H1 (cell line): ENCODE measurements around the gene PKD1. TPM values are rescaled to one million over a fixed set of nuclear protein-coding genes. Genes with fewer than 3 reads are reported as not detected.

Experiments used
- CTCF ChIA-PET: fragments of 300-600 bp; sonication (Branson Sonifier 250); formaldehyde crosslinking; loops from one replicate; lab custom pipeline; 2021; ENCODE audit not compliant: partially characterized antibody; lab: Charles Lee
- POLR2A ChIA-PET: fragments of 300-600 bp; sonication (Branson Sonifier 250); formaldehyde crosslinking; loops from one replicate; lab custom pipeline; 2021; ENCODE audit warnings: inconsistent platforms; ENCODE audit not compliant: partially characterized antibody; lab: Charles Lee
- DNase-seq, 2 experiments: peaks; one replicate each; pipeline versions ENCODE4 v3.0.0 to v3.0.0-alpha.2; 2010 to 2022; ENCODE audit warnings: low spot score in 2 of 2, low read depth in 1 of 2, mixed read lengths in 1 of 2
- FAIRE-seq: peaks from 2 replicates; lab custom pipeline; 2011; peaks lifted over from hg19 to GRCh38; lab: Jason Lieb, UNC
- H2AFZ ChIP-seq: 2 replicates; pipeline ENCODE4 v1.8.1; 2012; ENCODE audit warnings: low read length, inconsistent platforms
- H2AK5ac ChIP-seq: 2 replicates; pipeline ENCODE4 v1.6.1; 2013; ENCODE audit warnings: low read depth, low read length
- H2BK120ac ChIP-seq: replicated peaks from 2 replicates; pipeline ENCODE3; 2013; ENCODE audit warnings: low read depth, low read length, inconsistent platforms
- H2BK12ac ChIP-seq: 2 replicates; pipeline ENCODE4 v1.6.1; 2013; ENCODE audit warnings: low read depth, low read length
- H2BK15ac ChIP-seq: 2 replicates; pipeline ENCODE4 v1.6.1; 2013; ENCODE audit warnings: low read length
- H2BK20ac ChIP-seq: 2 replicates; pipeline ENCODE4 v1.6.1; 2013; ENCODE audit warnings: low read length
- H2BK5ac ChIP-seq: 2 replicates; pipeline ENCODE4 v1.6.1; 2013; ENCODE audit warnings: low read depth, low read length
- H3K14ac ChIP-seq: 2 replicates; pipeline ENCODE4 v1.6.1; 2013; ENCODE audit warnings: inconsistent platforms; ENCODE audit not compliant: insufficient read length
- H3K18ac ChIP-seq: 2 replicates; pipeline ENCODE4 v1.6.1; 2013; ENCODE audit warnings: low read length; ENCODE audit errors: extremely low read depth
- H3K23ac ChIP-seq: 2 replicates; pipeline ENCODE4 v1.6.1; 2013; ENCODE audit warnings: inconsistent platforms; ENCODE audit not compliant: insufficient read length
- H3K23me2 ChIP-seq: 2 replicates; pipeline ENCODE4 v1.6.1; 2013; ENCODE audit warnings: low read depth, low read length
- H3K27ac ChIP-seq: 2 replicates; pipeline ENCODE4 v1.6.1; 2011; ENCODE audit warnings: low read depth, low read length, inconsistent platforms
- H3K27me3 ChIP-seq, 4 experiments: replicated peaks in 1 of 4; 1 replicate in 1 of 4; 2 replicates in 3 of 4; pipeline versions ENCODE4 v1.6.1 to v1.8.1; 2011 to 2013; ENCODE audit warnings: low read length in 3 of 4, mild to moderate bottlenecking in 3 of 4, inconsistent platforms in 2 of 4, mixed read lengths in 2 of 4, moderate library complexity in 1 of 4; ENCODE audit not compliant: control insufficient read depth in 3 of 4, insufficient read depth in 3 of 4; ENCODE audit errors: extremely low read depth in 1 of 4
- H3K36me3 ChIP-seq, 4 experiments: 2 replicates each; pipeline versions ENCODE4 v1.6.1 to v1.8.1; 2011 to 2013; ENCODE audit warnings: mild to moderate bottlenecking in 4 of 4, low read length in 3 of 4, moderate library complexity in 2 of 4, control low read depth in 1 of 4, inconsistent platforms in 1 of 4; ENCODE audit not compliant: insufficient read depth in 4 of 4, control insufficient read depth in 2 of 4
- H3K4ac ChIP-seq: replicated peaks from 2 replicates; pipeline ENCODE3; 2013; ENCODE audit warnings: low read length, low read depth, mixed read lengths, inconsistent platforms; ENCODE audit not compliant: insufficient read length
- H3K4me1 ChIP-seq, 4 experiments: replicated peaks in 1 of 4; 1 replicate in 1 of 4; 2 replicates in 3 of 4; pipeline versions ENCODE4 v1.6.1 to v1.8.1; 2011 to 2013; ENCODE audit warnings: low read length in 3 of 4, inconsistent platforms in 2 of 4, mixed read lengths in 1 of 4; ENCODE audit not compliant: insufficient read depth in 4 of 4, control insufficient read depth in 3 of 4
- H3K4me2 ChIP-seq, 2 experiments: 2 replicates each; pipeline versions ENCODE4 v1.6.1 to v1.8.1; 2011 to 2013; ENCODE audit warnings: low read depth in 2 of 2, low read length in 2 of 2, control low read depth in 1 of 2, inconsistent platforms in 1 of 2, mild to moderate bottlenecking in 1 of 2; ENCODE audit not compliant: insufficient read depth in 1 of 2
- H3K4me3 ChIP-seq, 4 experiments: fragments of 200-600, 300-600 bp in 1 of 4; sonication (generic), shearing (Covaris generic), sonication (Bioruptor Twin) in 1 of 4; 2 replicates each; pipeline versions ENCODE4 v1.5.1 to v1.8.1; 2011 to 2016; ENCODE audit warnings: low read length in 4 of 4, low read depth in 3 of 4, control low read depth in 2 of 4, inconsistent platforms in 2 of 4, mild to moderate bottlenecking in 2 of 4, mixed read lengths in 1 of 4, moderate library complexity in 1 of 4; ENCODE audit not compliant: insufficient read depth in 2 of 4; ENCODE audit errors: extremely low read depth in 1 of 4
- H3K56ac ChIP-seq: replicated peaks from 2 replicates; pipeline ENCODE3; 2013; ENCODE audit warnings: low read depth, mild to moderate bottlenecking, mixed read lengths, low read length, inconsistent platforms; ENCODE audit not compliant: insufficient read length
- H3K79me1 ChIP-seq: 2 replicates; pipeline ENCODE4 v1.6.1; 2013; ENCODE audit warnings: low read depth, low read length, control low read depth
- H3K79me2 ChIP-seq, 2 experiments: 2 replicates each; pipeline versions ENCODE4 v1.6.1 to v1.8.1; 2012 to 2013; ENCODE audit warnings: low read length in 2 of 2, mild to moderate bottlenecking in 2 of 2, inconsistent platforms in 1 of 2; ENCODE audit not compliant: insufficient read depth in 2 of 2, control insufficient read depth in 1 of 2
- H3K9ac ChIP-seq, 4 experiments: replicated peaks in 1 of 4; 1 replicate in 1 of 4; 2 replicates in 3 of 4; pipeline versions ENCODE4 v1.6.1 to v1.8.1; 2011 to 2013; ENCODE audit warnings: low read depth in 3 of 4, low read length in 3 of 4, control low read depth in 2 of 4, mild to moderate bottlenecking in 2 of 4, moderate library complexity in 2 of 4, inconsistent platforms in 1 of 4; ENCODE audit errors: extremely low read depth in 1 of 4
- H3K9me3 ChIP-seq, 2 experiments: 2 replicates each; pipeline versions ENCODE4 v1.6.1 to v1.8.1; 2012 to 2013; ENCODE audit warnings: mild to moderate bottlenecking in 2 of 2, moderate library complexity in 2 of 2, control low read depth in 1 of 2, inconsistent platforms in 1 of 2, low read depth in 1 of 2, low read length in 1 of 2, mixed read lengths in 1 of 2; ENCODE audit not compliant: insufficient read depth in 2 of 2
- H4K20me1 ChIP-seq, 2 experiments: replicated peaks in 1 of 2; 2 replicates each; pipeline versions ENCODE3 to v1.8.1; 2011 to 2013; ENCODE audit warnings: inconsistent platforms in 2 of 2, low read length in 2 of 2, mild to moderate bottlenecking in 1 of 2; ENCODE audit not compliant: insufficient read depth in 2 of 2, control insufficient read depth in 1 of 2
- H4K5ac ChIP-seq: 2 replicates; pipeline ENCODE4 v1.6.1; 2013; ENCODE audit warnings: low read length, low read depth, mixed read lengths, inconsistent platforms; ENCODE audit not compliant: insufficient read length
- H4K8ac ChIP-seq: 2 replicates; pipeline ENCODE4 v1.8.0; 2013; ENCODE audit warnings: mild to moderate bottlenecking, moderate library complexity, low read length, inconsistent platforms; ENCODE audit not compliant: insufficient read depth; ENCODE audit errors: extremely low read depth
- H4K91ac ChIP-seq: replicated peaks from 2 replicates; pipeline ENCODE3; 2013; ENCODE audit warnings: low read length, mixed read lengths, inconsistent platforms; ENCODE audit not compliant: insufficient read length
- ASH2L ChIP-seq: fragments of 200-600, 300-600 bp; sonication (generic); IDR thresholded peaks from one replicate; pipeline ENCODE4 v1.7.1; 2017; ENCODE audit warnings: low read length
- BACH1 ChIP-seq: IDR thresholded peaks from 2 replicates; pipeline ENCODE4 v1.6.1; 2012; ENCODE audit warnings: low read length, improper control_type of control experiment
- SP4 ChIP-seq: IDR thresholded peaks from 2 replicates; pipeline ENCODE4 v1.6.1; 2012; ENCODE audit warnings: low read length, inconsistent platforms
- WGBS, 2 experiments: shearing (Covaris generic) in 1 of 2; methylation state at CpG; one replicate each; pipeline versions ENCODE4 v1.1.6 to v1.1.7; 2013 to 2015; ENCODE audit warnings: low lambda C conversion rate in 2 of 2, mixed read lengths in 2 of 2, inconsistent platforms in 1 of 2, low coverage in 1 of 2, missing lambda C conversion rate in 1 of 2; ENCODE audit not compliant: insufficient replicate concordance in 2 of 2, insufficient coverage in 1 of 2, insufficient read length in 1 of 2; ENCODE audit errors: extremely low coverage in 1 of 2, missing lambda C conversion rate in 1 of 2; 5-methylcytosine and 5-hydroxymethylcytosine counted together
- polyA plus RNA-seq, 7 experiments: library from polyadenylated mRNA; depleted of rRNA in 3 of 7; stranded (reverse) in 5 of 7; unstranded in 2 of 7; fragments of >200 nt in 5 of 7; fragments of 200-250 nt in 2 of 7; gene quantifications; 1 replicate in 5 of 7; 2 replicates in 1 of 7; 4 replicates in 1 of 7; pipeline versions ENCODE4 v1.2.1 to v1.2.3, GENCODE V29; 2011 to 2013; ENCODE audit warnings: missing spikeins in 2 of 7, mixed read lengths in 2 of 7
- total RNA-seq: library from RNA; stranded (reverse); fragmentation: NEBNext Ultra II Directional; extraction: Animal tissue kit (Norgen Biotek cat#: 25700); gene quantifications from 2 replicates; pipeline ENCODE4 v1.2.1, GENCODE V29; 2021

The PKD1 gene
- total and polyA plus RNA-seq, 2 of the 8 experiments (the other 6 are each of a cell fraction or from before 2014, with no cell fraction given) = 40.6 to 52.7 TPM

DNA sequence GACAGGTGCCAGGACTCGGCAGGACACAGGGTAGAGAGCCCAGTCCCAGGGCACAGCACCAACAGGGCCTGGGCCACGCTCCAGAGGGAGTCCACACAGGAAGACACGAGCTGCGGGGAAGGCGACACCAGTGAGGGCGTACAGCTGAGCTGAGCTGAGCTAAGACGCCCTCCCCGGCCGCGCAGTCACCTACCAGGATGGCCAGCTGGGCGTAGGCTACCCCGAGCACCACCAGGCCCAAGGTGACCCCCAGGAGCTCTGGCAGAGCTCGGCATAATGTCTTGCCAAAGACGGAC, 45.3 kb downstream of the PKD1 start:
- Histone ChIP-seq H3K4me3 (peak overlapping the region; percentile 25 to 69 (median 40); a peak in 6 of 8 replicates), H2BK12ac (0 out of 2 replicates have a peak overlapping the region, but pooled peaks have one; percentile 27), H4K20me1 (peaks cover 8 to 19% of the 10 kb centered on the region in 2 experiments), H3K18ac (peak overlapping the region; percentile 32), H3K36me3 (peaks cover 0 to 24% (median 0%) of the 10 kb centered on the region in 4 experiments; a peak in 2 of 8 replicates), H3K4me1 (peaks cover 0 to 12% (median 9%) of the 10 kb centered on the region in 4 experiments; a peak in 5 of 7 replicates), H2BK15ac (no peak overlapping the region), H4K91ac (peak overlapping the region; percentile 85), H2AK5ac (no peak overlapping the region), H3K4me2 (peak overlapping the region; percentile 46 to 81), H3K56ac (no peak overlapping the region), H3K79me1 (no peaks in the 10 kb centered on the region), H2BK5ac (peak overlapping the region; percentile 52; the same call in 1 of the 2 replicates), H3K79me2 (no peaks in the 10 kb centered on the region), H2BK120ac (no peak overlapping the region), H3K4ac (no peak overlapping the region), H4K5ac (no peak overlapping the region), H3K9ac (no peak overlapping the region), H4K8ac (peak overlapping the region; percentile 89), H2AFZ (no peak overlapping the region), H3K23me2 (peaks cover 6% of the 10 kb centered on the region; the same call in 1 of the 2 replicates), H3K23ac (no peak overlapping the region), H3K27ac (no peak overlapping the region), H3K27me3 (no peaks in the 10 kb centered on the region), H2BK20ac (no peak overlapping the region), H3K14ac (no peak overlapping the region), H3K9me3 (no peaks in the 10 kb centered on the region)
- TF ChIP-seq BACH1 = no peak
- no peak for TF ChIP-seq ASH2L
- no peak for TF ChIP-seq SP4
- DNase-seq (no peak), FAIRE-seq (no peak)
- CTCF ChIA-PET = interaction anchor here (0.5 to 3.8 kb wide), 27 partner anchors 11 to 666 kb away, joined by 3 to 25 read pairs (median 4); partner anchors contain the start of genes NHERF2, NPW, NTHL1 and TSC2
- POLR2A ChIA-PET = interaction anchor here (0.7 to 6.9 kb wide), 12 partner anchors 12 to 129 kb away, joined by 3 to 54 read pairs (median 4); partner anchors contain the start of gene TRAF7
- 81% methylated on average over 12 of the region's 14 CpGs; no CpG with 5 or more reads in 1 of the 2 experiments for WGBS, 2 experiments
